ENCODE measurements around the gene AP1B1.
A peak's percentile ranks its signal among the peaks of the same experiment; 100 is the strongest.

The AP1B1 gene

GRCh38 chr22:29317827-29318454, 70.4 kb downstream of the AP1B1 start:
- no peak for DNase-seq (ENCODE audit: extremely low spot score, insufficient read length, low read depth)
- no peak for FAIRE-seq

DNA sequence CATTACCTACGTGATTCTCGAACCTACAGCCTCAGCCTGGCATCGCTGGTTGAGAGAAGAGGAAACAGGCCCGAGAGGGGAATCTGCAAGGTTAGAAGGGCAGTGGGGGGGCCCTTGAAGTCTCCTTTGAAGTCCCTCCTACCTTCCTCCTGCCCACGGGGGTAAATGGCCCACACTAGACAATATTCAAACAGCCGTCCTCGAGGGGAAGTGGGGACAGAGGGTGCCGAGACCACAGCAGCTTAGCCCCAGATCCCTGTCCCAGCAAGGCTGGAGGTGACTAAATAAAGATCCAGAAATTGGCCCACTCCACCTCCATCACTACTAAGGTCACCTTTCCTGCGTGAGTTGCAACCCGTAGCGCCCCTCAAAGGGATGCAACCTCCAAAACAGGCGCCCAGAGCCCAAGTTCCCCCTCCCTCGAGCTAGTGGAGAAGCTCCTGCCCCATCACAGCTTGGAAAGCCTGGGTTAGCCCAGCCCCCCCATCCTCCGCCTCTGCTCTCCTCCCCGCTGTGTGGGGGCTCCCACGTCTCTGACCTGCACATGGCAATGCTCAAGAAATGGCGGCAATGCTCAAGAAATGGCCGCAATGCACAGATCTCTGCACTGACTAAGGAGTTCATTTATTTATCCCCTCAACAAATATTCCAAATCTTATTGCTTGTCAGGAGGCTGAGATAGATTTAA, 72.1 kb downstream of the AP1B1 start:
- DNase-seq (ENCODE audit: extremely low spot score, insufficient read length, low read depth) (no peak), FAIRE-seq (no peak)

GRCh38 chr22:29315286-29316140, 72.9 kb downstream of the AP1B1 start, which contains the start of gene RASL10A:
Gene RASL10A, minus strand, starts transcription at chr22:29315697. Its CDS starts 451 bp downstream, at chr22:29315246.
- FAIRE-seq (no peak), DNase-seq (ENCODE audit: extremely low spot score, insufficient read length, low read depth) (no peak)

GRCh38 chr22:29314537-29315285, 73.7 kb downstream of the AP1B1 start:
- DNase-seq (ENCODE audit: extremely low spot score, insufficient read length, low read depth) (no peak), FAIRE-seq (no peak)

DNA sequence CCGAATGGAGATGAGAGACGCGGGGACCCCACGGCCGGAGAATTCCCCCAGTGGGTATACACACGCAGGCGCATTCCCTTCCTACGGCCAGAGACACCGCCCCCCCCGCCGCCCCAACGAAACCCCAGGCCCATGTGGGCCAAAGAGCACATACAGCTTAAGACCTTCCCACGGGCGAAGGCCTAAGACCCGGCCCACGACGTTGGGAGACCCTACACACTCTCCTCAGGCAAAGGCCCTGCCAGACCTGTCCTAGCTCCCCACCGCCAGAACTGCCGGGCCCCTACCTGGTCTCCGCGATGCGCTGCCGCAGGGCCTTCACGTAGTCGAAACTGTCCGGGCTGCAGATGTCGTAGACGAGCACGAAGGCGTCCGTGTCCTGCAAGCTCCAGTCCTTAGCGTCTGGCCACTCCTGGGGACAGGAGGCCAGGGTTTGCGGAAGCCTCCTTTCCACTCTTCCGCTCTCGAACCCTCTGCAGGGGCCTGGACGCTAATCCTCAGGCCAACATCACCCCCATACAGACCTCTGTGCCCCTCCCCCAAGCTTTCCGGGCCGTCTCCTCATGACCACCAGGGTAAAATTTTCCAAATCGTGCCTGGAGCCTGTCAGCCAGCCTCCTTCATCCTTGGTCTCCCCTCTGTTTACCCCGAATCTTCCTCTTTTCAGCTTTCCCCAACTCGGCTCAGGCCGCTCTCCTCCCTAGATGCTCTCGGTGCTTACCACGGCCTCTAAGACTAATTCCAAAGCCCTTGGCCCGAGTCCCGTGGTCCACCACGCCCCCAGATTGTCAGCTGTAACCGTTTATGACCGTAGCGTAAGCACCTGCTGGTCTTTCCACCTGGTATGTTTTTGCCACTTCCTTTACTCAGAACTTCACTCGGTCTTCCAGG, 74.5 kb downstream of the AP1B1 start:
- DNase-seq (ENCODE audit: extremely low spot score, insufficient read length, low read depth) (no peak), FAIRE-seq (no peak)

DNA sequence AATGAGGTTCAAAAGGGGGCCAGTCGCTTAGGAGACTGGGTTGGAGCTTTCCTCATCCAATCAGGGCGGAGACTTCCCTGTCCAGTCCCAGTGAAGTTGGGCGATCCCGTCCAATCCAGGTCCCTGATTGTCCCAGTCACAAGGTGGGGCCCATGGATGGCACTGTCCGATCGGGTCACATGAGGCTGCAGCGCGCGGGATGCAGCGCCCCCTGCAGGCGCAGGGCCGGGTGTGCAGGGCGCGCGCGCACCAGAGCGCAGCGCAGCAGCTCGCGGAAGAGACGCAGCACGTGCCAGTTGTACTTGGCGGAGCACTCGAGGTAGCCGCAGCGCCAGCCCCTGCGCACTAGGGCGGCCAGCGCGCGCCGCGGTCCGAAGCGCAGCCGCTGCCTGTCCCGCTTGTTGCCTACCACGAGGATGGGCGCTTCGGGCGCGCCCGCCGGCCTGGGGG, 75.2 kb downstream of the AP1B1 start:
- DNase-seq (ENCODE audit: extremely low spot score, insufficient read length, low read depth) (no peak), FAIRE-seq (no peak)

DNA sequence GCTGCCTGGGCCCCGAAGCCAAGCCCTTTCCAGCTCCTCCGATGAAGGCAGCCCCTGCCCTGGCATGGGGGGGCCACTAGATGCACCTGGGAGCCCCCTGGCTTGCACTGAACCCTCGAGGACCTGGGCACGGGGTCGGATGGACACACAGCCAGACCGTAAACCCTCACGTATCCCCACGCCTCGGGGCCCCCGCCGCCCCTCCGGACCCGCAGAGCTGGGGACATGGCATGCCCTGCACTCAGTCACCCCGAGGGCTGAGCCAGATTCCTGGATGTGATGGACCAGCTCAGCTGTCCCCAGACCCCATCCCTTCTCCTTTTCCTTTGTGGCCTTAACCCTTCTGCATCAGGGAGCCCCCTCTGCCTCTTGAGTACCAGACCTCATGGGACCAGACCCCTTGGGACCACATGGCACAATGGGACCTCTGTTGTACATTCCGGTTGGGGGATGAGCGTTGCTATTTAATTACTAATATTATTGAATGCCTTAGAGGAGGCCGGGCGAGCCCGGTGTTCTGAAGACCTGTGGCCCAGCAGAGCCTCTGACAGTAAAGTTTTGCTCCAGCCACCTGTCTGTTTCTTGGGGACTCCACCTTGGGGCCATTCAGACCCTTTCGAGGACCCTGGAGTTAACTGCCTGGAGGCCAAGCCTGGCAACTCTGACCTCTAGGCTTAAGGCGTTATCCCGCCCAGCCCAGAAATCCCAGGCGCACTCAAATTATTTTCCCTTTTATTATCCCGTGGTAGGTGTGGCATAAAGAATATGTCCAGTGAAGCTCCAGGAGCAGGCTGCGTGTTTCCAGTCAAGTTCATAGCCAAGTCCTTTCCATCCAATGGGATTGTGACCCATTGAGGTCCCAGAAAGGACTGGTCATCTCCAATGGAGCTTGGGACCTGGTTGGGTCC, 75.9 kb downstream of the AP1B1 start:
- DNase-seq (ENCODE audit: extremely low spot score, insufficient read length, low read depth) (no peak), FAIRE-seq (no peak)

- no peak for DNase-seq (ENCODE audit: extremely low spot score, insufficient read length, low read depth)
- no peak for FAIRE-seq
Measured at GRCh38 chr22:29311464-29312217, 76.7 kb downstream of the AP1B1 start.

DNA sequence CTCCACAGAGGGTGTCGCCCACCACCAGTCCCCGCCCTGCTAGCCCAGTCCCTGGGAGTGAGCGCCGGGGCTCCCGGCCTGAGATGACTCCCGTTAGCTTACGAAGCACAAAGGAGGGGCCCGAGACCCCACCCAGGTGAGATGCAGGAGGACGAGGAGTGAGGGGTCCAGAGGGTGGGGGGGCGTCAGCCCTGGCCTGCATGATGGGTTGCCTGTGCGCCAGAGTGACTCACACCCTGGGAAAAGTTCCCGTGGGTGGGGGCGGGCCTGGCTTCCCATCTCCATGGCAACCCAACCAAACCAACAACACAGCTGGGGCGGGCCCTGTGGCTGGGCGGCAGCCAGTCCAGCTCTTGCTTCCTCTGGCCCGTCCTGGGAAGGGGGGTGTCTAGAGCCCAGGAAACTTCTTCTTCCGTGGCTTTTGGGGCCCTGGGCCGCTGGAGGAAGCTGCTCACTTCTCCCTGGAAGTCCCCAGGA, 77.5 kb downstream of the AP1B1 start:
- FAIRE-seq (peak; percentile 46), DNase-seq (ENCODE audit: extremely low spot score, insufficient read length, low read depth) (peak; percentile 65)

DNA sequence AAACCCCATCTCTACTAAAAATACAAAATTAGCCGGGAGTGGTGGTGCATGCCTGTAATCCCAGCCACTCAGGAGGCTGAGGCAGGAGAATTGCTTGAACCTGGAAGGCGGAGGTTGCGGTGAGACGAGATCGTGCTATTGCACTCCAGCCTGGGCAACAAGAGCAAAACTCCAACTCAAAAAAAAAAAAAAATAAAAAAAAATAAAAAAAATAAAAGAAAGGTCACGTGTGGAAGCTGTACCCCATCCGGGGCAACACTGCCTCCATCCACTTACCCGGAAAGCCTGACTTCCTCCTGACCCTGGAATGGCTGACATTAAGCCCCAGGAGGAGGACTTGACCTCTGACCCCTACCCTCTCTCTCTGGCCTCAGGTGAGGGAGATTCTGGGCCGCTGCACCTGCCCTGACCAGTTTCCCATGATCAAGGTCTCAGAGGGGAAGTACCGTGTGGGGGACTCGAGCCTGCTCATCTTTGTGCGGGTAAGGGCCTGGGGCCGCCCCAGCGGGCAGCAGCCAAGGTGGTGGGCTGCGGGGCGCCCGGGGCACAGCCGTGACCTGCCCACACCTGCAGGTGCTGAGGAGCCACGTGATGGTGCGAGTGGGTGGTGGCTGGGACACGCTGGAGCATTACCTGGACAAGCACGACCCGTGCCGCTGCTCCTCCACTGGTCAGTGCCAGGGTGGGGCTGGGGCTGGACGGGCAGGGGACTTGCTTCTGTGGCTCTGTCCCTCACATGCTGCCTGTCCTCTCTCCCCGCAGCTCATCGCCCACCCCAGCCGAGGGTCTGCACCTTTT, 78.1 kb downstream of the AP1B1 start:
- no peak for FAIRE-seq
- DNase-seq (ENCODE audit: extremely low spot score, insufficient read length, low read depth) = no peak

DNA sequence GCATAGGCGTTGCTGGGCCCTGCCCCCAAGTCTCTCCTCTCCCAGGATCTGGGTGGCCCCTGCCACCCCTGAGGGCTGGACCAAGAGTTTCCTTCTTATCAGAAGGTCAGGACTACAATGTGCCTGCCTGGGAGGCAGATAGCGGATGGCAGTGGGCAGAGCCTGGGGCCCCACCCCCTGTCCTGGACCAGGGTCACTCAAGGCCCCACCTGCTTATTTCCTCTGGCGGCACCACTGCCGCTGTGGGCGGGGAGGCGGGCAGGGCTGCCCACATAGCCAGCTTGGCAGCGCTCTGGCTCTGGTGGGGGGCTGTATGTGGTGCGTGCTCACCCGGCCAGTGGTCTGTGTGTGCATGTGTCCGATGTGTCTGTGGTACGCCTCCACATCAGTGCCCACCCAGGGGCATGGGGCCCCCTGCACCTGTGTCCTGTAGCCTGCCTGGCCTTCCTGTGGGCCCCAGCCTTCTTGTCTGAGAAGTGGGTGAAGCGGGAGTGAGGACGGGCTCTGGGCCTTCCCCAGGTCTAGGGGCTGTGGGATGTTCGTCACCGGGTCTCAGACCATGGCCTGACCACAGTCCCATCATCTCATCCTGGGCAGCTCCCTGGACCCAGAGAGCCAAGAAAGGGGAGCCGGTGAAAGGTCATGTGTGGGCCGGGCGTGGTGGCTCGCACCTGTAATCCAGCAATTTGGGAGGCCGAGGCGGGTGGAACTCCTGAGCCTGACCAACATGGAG, 78.9 kb downstream of the AP1B1 start:
- DNase-seq (ENCODE audit: extremely low spot score, insufficient read length, low read depth) = no peak
- FAIRE-seq = no peak

DNA sequence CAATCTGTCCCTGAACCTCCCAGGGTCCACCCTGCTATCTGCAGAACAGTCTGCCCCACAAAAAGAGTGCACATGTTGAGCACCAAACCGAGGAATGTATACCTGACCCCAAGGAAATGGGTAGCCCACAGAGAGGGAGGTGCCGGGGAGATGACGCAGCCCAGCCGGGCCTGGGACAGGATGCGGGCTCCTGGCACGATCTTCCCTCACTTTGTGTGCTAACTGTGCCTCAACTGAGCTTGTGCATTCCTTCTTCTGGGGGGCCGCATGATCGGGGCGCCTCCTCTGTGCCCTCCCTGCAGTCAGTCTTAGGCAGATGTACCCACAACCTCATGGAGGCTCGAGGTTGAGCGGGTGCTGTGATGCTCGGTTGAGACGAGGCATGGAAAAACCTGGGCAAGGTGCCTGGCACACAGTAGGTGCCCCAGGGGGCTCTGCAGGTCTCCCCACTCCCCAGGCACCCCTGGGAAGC, 79.5 kb downstream of the AP1B1 start:
- DNase-seq (ENCODE audit: extremely low spot score, insufficient read length, low read depth) (no peak), FAIRE-seq (no peak)

GRCh38 chr22:29308148-29308790, 80.1 kb downstream of the AP1B1 start:
- FAIRE-seq = no peak
- DNase-seq (ENCODE audit: extremely low spot score, insufficient read length, low read depth) = no peak

DNA sequence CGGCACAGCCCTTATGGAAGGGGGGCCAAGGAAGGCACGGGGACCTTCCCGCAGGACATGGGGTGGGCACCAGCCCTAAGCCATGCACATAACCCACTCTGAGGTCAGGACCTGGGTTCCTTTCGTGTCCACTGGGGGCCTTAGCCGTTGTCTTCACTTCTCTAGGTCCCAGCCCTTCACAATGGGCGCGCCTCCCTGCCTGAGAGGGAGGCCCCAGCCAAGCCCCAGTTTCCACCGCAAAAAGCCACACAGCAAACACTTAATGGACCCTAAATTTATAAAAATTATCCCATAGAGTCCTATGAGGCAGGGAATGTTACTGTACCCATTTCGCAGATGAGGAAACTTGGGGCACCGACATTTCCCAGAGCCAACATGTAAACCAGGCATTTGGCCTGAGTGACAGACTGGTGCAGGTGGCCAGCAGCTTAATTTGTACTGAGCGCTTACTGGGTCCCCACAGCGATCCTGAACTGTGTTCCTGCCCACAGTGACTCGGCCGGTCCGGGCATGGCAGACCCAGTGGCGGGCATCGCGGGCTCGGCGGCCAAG, 80.7 kb downstream of the AP1B1 start:
- FAIRE-seq = no peak
- DNase-seq (ENCODE audit: extremely low spot score, insufficient read length, low read depth) = no peak
